ENCODE measurements around the gene PRUNE1.

The PRUNE1 gene

DNA sequence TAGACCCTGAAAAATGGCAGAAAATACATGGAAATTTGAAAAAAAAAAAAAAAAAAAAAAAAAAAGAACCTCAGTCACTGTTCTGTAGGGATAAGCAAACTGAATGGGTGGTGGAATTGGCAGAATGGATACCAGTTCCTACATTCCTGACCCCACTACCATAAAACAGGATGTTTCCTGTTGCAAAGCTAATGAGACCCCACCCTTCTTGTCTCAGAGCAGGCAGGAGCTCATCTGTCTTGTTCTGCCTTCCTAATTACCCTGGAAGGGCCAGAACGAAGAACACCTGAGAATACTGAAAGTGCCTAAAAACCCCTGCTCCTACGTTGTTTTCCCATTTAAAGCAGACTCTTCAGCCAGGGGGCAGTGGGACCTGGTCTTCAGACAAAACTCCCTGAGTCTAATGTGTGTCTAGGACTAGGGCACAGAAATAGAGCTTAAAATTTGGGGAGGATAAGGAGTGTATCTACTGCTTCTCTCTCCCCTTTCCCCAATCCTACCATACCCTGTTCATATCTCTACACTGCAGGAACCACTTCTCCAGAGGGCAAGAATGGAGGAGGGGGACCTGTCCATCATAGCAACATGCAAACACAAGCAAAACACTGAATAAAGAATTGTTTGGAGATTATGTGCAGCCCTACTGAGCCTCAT is 43.2 kb downstream of the PRUNE1 start:
- no peaks in the 10 kb centered on the region for H3K9me2 ChIP-seq (replicated peaks; ENCODE audit: insufficient read depth, low read length)

DNA sequence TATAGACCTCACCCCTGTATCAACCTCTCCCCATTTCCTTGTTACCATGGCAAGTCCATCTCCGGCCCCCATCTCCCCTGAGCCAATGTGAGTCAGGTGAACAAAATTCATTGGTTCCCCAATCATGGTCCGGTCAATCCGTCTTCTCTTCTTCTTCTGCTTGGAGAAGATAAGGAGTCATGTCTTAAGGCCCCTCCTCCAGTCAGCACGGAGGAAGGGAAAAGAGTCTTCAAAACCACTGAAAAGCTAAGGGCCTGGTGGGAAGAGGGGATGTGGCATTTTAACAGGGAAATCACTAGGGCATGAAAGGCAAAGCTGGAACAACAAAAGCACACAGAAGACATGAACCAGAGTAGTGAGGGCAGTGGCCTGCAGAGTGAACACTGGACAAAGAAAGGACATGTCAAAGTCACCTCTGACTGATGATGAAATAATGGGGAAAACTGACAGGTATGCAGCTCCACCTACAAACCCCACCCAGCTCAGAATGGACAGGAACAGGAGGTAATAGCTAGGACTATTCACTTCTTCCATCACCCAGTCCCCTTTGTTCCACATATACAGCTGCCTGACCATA is 46.8 kb downstream of the PRUNE1 start:
- no peaks in the 10 kb centered on the region for H3K9me3 ChIP-seq (replicated peaks; ENCODE audit: insufficient read depth, low read length)
- no peaks in the 10 kb centered on the region; the same call in 1 of the 2 replicates for H4K20me1 ChIP-seq (ENCODE audit: insufficient read depth, low read length)
- peaks cover 57% of the 10 kb centered on the region for H3K79me2 ChIP-seq (ENCODE audit: low read length)
- DNase-seq = no peak
- H3K9ac ChIP-seq (ENCODE audit: low read length) = no peak overlapping the region
- peaks cover 43% of the 10 kb centered on the region for H3K4me1 ChIP-seq (ENCODE audit: low read length)
- no peaks in the 10 kb centered on the region for H3K9me2 ChIP-seq (replicated peaks; ENCODE audit: insufficient read depth, low read length)
- H3K27me3 ChIP-seq (replicated peaks; ENCODE audit: insufficient read depth, low read length) = no peaks in the 10 kb centered on the region
- H3K4me3 ChIP-seq (ENCODE audit: low read length) = no peak overlapping the region
- no peak for TF ChIP-seq EZH2phosphoT487 (IDR thresholded peaks at IDR 0.05; ENCODE audit: low read length)
- H3K4me2 ChIP-seq (ENCODE audit: low read depth, low read length) = no peak overlapping the region
- H3F3A ChIP-seq (ENCODE audit: insufficient read depth, low read length) = peaks cover 28% of the 10 kb centered on the region
- H2AFZ ChIP-seq (ENCODE audit: low read length) = no peak overlapping the region
- H3K27ac ChIP-seq (ENCODE audit: low read length) = no peak overlapping the region
- H3K36me3 ChIP-seq (replicated peaks; ENCODE audit: insufficient read depth, low read length) = peaks cover 19% of the 10 kb centered on the region

More for the DNA sequence above, 43.2 kb downstream of the PRUNE1 start:
- no peaks in the 10 kb centered on the region; the same call in 1 of the 2 replicates for H4K20me1 ChIP-seq (ENCODE audit: insufficient read depth, low read length)
- H2AFZ ChIP-seq (ENCODE audit: low read length) = no peak overlapping the region
- peaks cover 25% of the 10 kb centered on the region for H3K4me1 ChIP-seq (ENCODE audit: low read length)
- no peaks in the 10 kb centered on the region for H3K27me3 ChIP-seq (replicated peaks; ENCODE audit: insufficient read depth, low read length)
- no peak for DNase-seq
- H3K4me3 ChIP-seq (ENCODE audit: low read length) = no peak overlapping the region
- no peak overlapping the region for H3K9ac ChIP-seq (ENCODE audit: low read length)
- H3K79me2 ChIP-seq (ENCODE audit: low read length) = peaks cover 23% of the 10 kb centered on the region
- no peak for TF ChIP-seq EZH2phosphoT487 (IDR thresholded peaks at IDR 0.05; ENCODE audit: low read length)
- no peak for TF ChIP-seq EZH2 (optimal IDR thresholded peaks at IDR 0.05; ENCODE audit: low read depth, low read length)
- TF ChIP-seq, protein P1, sequence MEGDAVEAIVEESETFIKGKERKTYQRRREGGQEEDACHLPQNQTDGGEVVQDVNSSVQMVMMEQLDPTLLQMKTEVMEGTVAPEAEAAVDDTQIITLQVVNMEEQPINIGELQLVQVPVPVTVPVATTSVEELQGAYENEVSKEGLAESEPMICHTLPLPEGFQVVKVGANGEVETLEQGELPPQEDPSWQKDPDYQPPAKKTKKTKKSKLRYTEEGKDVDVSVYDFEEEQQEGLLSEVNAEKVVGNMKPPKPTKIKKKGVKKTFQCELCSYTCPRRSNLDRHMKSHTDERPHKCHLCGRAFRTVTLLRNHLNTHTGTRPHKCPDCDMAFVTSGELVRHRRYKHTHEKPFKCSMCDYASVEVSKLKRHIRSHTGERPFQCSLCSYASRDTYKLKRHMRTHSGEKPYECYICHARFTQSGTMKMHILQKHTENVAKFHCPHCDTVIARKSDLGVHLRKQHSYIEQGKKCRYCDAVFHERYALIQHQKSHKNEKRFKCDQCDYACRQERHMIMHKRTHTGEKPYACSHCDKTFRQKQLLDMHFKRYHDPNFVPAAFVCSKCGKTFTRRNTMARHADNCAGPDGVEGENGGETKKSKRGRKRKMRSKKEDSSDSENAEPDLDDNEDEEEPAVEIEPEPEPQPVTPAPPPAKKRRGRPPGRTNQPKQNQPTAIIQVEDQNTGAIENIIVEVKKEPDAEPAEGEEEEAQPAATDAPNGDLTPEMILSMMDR (IDR thresholded peaks at IDR 0.05; ENCODE audit: low read length) = no peak
- H3K9me3 ChIP-seq (replicated peaks; ENCODE audit: insufficient read depth, low read length) = no peaks in the 10 kb centered on the region
- no peak overlapping the region for H3K4me2 ChIP-seq (ENCODE audit: low read depth, low read length)
- H3F3A ChIP-seq (ENCODE audit: insufficient read depth, low read length) = peaks cover 16% of the 10 kb centered on the region
- no peak overlapping the region for H3K27ac ChIP-seq (ENCODE audit: low read length)
- H3K36me3 ChIP-seq (replicated peaks; ENCODE audit: insufficient read depth, low read length) = peaks cover 19% of the 10 kb centered on the region

DNA sequence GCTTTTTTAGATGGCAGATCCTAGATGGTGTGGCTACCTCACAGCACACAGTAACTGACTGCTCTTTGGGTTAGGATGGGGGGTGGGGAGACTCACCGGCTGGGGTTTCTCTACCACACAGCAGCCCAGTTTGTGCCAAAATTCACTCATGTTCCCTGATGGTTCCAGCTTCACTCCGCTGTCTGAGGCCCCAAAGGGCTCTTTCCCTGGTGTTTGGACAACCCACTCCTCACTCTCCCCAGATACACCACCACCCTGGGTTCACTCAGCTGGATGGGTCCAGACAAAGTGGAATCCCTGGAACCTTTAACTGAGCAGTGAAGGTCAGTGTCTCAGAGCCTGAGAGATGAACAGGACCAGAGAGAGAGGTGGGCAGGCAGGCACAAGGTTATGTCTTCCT is 47.3 kb downstream of the PRUNE1 start:
- Histone ChIP-seq H3K4me2 (ENCODE audit: low read depth, low read length) (peak overlapping the region; percentile 96; the same call in 1 of the 2 replicates), H3F3A (ENCODE audit: insufficient read depth, low read length) (peaks cover 26% of the 10 kb centered on the region), H3K36me3 (replicated peaks; ENCODE audit: insufficient read depth, low read length) (peaks cover 19% of the 10 kb centered on the region), H3K27me3 (replicated peaks; ENCODE audit: insufficient read depth, low read length) (no peaks in the 10 kb centered on the region), H3K9ac (ENCODE audit: low read length) (peak overlapping the region; percentile 18; the same call in 1 of the 2 replicates), H2AFZ (ENCODE audit: low read length) (no peak overlapping the region), H3K4me3 (ENCODE audit: low read length) (no peak overlapping the region), H3K27ac (ENCODE audit: low read length) (no peak overlapping the region; the same call in 1 of the 2 replicates), H3K9me3 (replicated peaks; ENCODE audit: insufficient read depth, low read length) (no peaks in the 10 kb centered on the region), H3K4me1 (ENCODE audit: low read length) (peaks cover 39% of the 10 kb centered on the region), H4K20me1 (ENCODE audit: insufficient read depth, low read length) (no peaks in the 10 kb centered on the region; the same call in 1 of the 2 replicates), H3K9me2 (replicated peaks; ENCODE audit: insufficient read depth, low read length) (no peaks in the 10 kb centered on the region), H3K79me2 (ENCODE audit: low read length) (peaks cover 57% of the 10 kb centered on the region)
- TF ChIP-seq EZH2phosphoT487 (IDR thresholded peaks at IDR 0.05; ENCODE audit: low read length) (no peak), EZH2 (optimal IDR thresholded peaks at IDR 0.05; ENCODE audit: low read depth, low read length) (no peak)
- TF ChIP-seq, protein P1 (IDR thresholded peaks at IDR 0.05; ENCODE audit: low read length) = no peak
- DNase-seq = no peak
